HCT116 (cell line): Measurements from ENCODE around the gene PGRMC1. TPM values are rescaled to one million over a fixed set of nuclear protein-coding genes. Genes with fewer than 3 reads are reported as not detected.

Experiments used
- ATAC-seq: fragments of 200-7000 bp; cut with Tn5 transposase; 2 replicates; pipeline ENCODE4 v1.9.1; 2020; ENCODE audit warnings: mild to moderate bottlenecking, moderate library complexity
- BruUV-seq: library from RNA; stranded (reverse); fragments of 400-500 nt; replicated peaks from 2 replicates; lab custom pipeline; 2021; lab: Mats Ljungman, UMichigan
- CTCF ChIA-PET: fragments of 300-600 bp; sonication (Branson Sonifier 250); formaldehyde crosslinking; loops from one replicate; lab custom pipeline; 2021; ENCODE audit warnings: antibody characterized with exemption; lab: Charles Lee
- POLR2A ChIA-PET: fragments of 300-600, 350-600 bp; sonication (Branson Sonifier 250); formaldehyde crosslinking; loops from one replicate; lab custom pipeline; 2021; ENCODE audit warnings: antibody characterized with exemption; lab: Charles Lee
- RAD21 ChIA-PET, 2 experiments: fragments of 300-600 bp; sonication (Branson Sonifier 250); formaldehyde crosslinking; loops; one replicate each; lab custom pipeline; 2023; ENCODE audit warnings: low total read pairs in 2 of 2; ENCODE audit not compliant: uncharacterized antibody in 2 of 2, unreplicated experiment in 2 of 2, low non-redundant PET in 1 of 2; lab: Charles Lee
- DNase-seq: peaks from one replicate; pipeline ENCODE4 v3.0.0-alpha.2; 2010; ENCODE audit warnings: low read depth, low spot score
- H2AFZ ChIP-seq: fragments of 200-600 bp; shearing (Covaris generic), sonication (generic); 2 replicates; pipeline ENCODE4 v1.6.1; 2017; ENCODE audit warnings: low read depth, mixed run types, mixed read lengths, antibody characterized with exemption, low read length; ENCODE audit not compliant: poor library complexity, severe bottlenecking
- H3K27ac ChIP-seq: 2 replicates; pipeline ENCODE4 v1.5.1; 2012; ENCODE audit warnings: low read depth, low read length
- H3K27me3 ChIP-seq: fragments of 200-600 bp; sonication (generic); 2 replicates; pipeline ENCODE4 v1.6.1; 2016; ENCODE audit warnings: mixed run types, low read length, mixed read lengths; ENCODE audit not compliant: insufficient read depth
- H3K36me3 ChIP-seq, 2 experiments: fragments of 200-500 bp in 1 of 2; fragments of 200-600 bp in 1 of 2; sonication (Bioruptor generic) in 1 of 2; sonication (generic) in 1 of 2; 2 replicates each; pipeline versions ENCODE4 v1.5.1 to v1.6.1; 2014 to 2016; ENCODE audit warnings: low read length in 2 of 2, inconsistent platforms in 1 of 2, mixed read lengths in 1 of 2, mixed run types in 1 of 2; ENCODE audit not compliant: insufficient read depth in 2 of 2, control insufficient read depth in 1 of 2
- H3K4me1 ChIP-seq, 2 experiments: fragments of 200-600 bp in 1 of 2; sonication (generic) in 1 of 2; 2 replicates each; pipeline versions ENCODE4 v1.5.1 to v1.6.1; 2012 to 2017; ENCODE audit warnings: low read length in 2 of 2, inconsistent platforms in 1 of 2, mild to moderate bottlenecking in 1 of 2, mixed read lengths in 1 of 2, mixed run types in 1 of 2, moderate library complexity in 1 of 2; ENCODE audit not compliant: insufficient read depth in 2 of 2, control insufficient read depth in 1 of 2
- H3K4me2 ChIP-seq: fragments of 200-600 bp; sonication (generic); 2 replicates; pipeline ENCODE4 v1.6.1; 2017; ENCODE audit warnings: mixed run types, low read length, mixed read lengths
- H3K4me3 ChIP-seq, 2 experiments: fragments of 200-600 bp in 1 of 2; sonication (generic) in 1 of 2; replicated peaks in 1 of 2; 2 replicates each; pipeline ENCODE4 v1.5.1; 2011 to 2016; ENCODE audit warnings: low read length in 2 of 2, control low read depth in 1 of 2, low read depth in 1 of 2, mild to moderate bottlenecking in 1 of 2, mixed read lengths in 1 of 2, mixed run types in 1 of 2
- H3K79me2 ChIP-seq: fragments of 200-600 bp; sonication (generic); 2 replicates; pipeline ENCODE4 v1.6.1; 2017; ENCODE audit warnings: mild to moderate bottlenecking, mixed run types, low read length, moderate library complexity, mixed read lengths; ENCODE audit not compliant: insufficient read depth
- H3K9ac ChIP-seq: fragments of 200-600 bp; sonication (generic); 2 replicates; pipeline ENCODE4 v1.6.1; 2016; ENCODE audit warnings: low read length, mixed read lengths
- H3K9me2 ChIP-seq: fragments of 200-600 bp; sonication (generic), shearing (Covaris generic); 2 replicates; pipeline ENCODE4 v1.6.1; 2017; ENCODE audit warnings: mixed run types, mild to moderate bottlenecking, moderate library complexity; ENCODE audit not compliant: insufficient read depth
- H3K9me3 ChIP-seq, 2 experiments: fragments of 200-500 bp in 1 of 2; fragments of 200-600 bp in 1 of 2; sonication (Bioruptor generic) in 1 of 2; sonication (generic) in 1 of 2; 2 replicates each; pipeline ENCODE4 v1.6.1; 2014 to 2017; ENCODE audit warnings: low read length in 2 of 2, mixed read lengths in 2 of 2, inconsistent platforms in 1 of 2, low read depth in 1 of 2, mild to moderate bottlenecking in 1 of 2, mixed run types in 1 of 2, moderate library complexity in 1 of 2; ENCODE audit not compliant: control insufficient read depth in 1 of 2, insufficient read depth in 1 of 2
- H4K20me1 ChIP-seq: fragments of 200-600 bp; sonication (generic), shearing (Covaris generic); 2 replicates; pipeline ENCODE4 v1.6.1; 2017; ENCODE audit warnings: mixed run types, mild to moderate bottlenecking, moderate library complexity; ENCODE audit not compliant: insufficient read depth
- ATF3 ChIP-seq: IDR thresholded peaks from 2 replicates; pipeline ENCODE4 v1.6.1; 2012
- CBX3 ChIP-seq: IDR thresholded peaks from 2 replicates; pipeline ENCODE4 v1.6.1; 2012; ENCODE audit warnings: low read depth
- CTCF ChIP-seq, 3 experiments: fragments of 200-600 bp in 1 of 3; sonication (generic) in 1 of 3; IDR thresholded peaks in 2 of 3; conservative IDR thresholded peaks in 1 of 3; 2 replicates each; pipeline ENCODE4 v1.5.1; 2012 to 2017; ENCODE audit warnings: low read depth in 2 of 3, low read length in 2 of 3, antibody characterized with exemption in 1 of 3, borderline replicate concordance in 1 of 3, control low read depth in 1 of 3, mild to moderate bottlenecking in 1 of 3, mixed read lengths in 1 of 3, mixed run types in 1 of 3, moderate library complexity in 1 of 3; ENCODE audit not compliant: insufficient read depth in 1 of 3
- EGR1 ChIP-seq: IDR thresholded peaks from 2 replicates; pipeline ENCODE4 v1.6.1; 2012; ENCODE audit warnings: low read depth
- ELF1 ChIP-seq: IDR thresholded peaks from 2 replicates; pipeline ENCODE4 v1.6.1; 2012; ENCODE audit warnings: low read depth, borderline replicate concordance
- REST ChIP-seq: IDR thresholded peaks from 2 replicates; pipeline ENCODE4 v1.6.1; 2012; ENCODE audit warnings: low read depth
- SIN3A ChIP-seq: IDR thresholded peaks from 2 replicates; pipeline ENCODE4 v1.6.1; 2012; ENCODE audit warnings: low read depth
- SP1 ChIP-seq: IDR thresholded peaks from 2 replicates; pipeline ENCODE4 v1.6.1; 2012; ENCODE audit warnings: low read depth
- SRF ChIP-seq: IDR thresholded peaks from 2 replicates; pipeline ENCODE4 v1.6.1; 2012; ENCODE audit warnings: low read depth
- YY1 ChIP-seq: IDR thresholded peaks from 2 replicates; pipeline ENCODE4 v1.6.1; 2011; ENCODE audit warnings: low read length, low read depth, moderate library complexity, mild to moderate bottlenecking; ENCODE audit not compliant: insufficient replicate concordance; ENCODE audit errors: extremely low read depth
- ZBTB33 ChIP-seq: IDR thresholded peaks from 2 replicates; pipeline ENCODE4 v1.6.1; 2011; ENCODE audit warnings: mild to moderate bottlenecking, low read length, moderate library complexity; ENCODE audit not compliant: insufficient replicate concordance; ENCODE audit errors: extremely low read depth
- ZFX ChIP-seq: fragments of 450-650 bp; IDR thresholded peaks from 2 replicates; pipeline ENCODE4 v1.6.1; 2017
- intact Hi-C: fragments of 100-400 bp; cut with micrococcal nuclease; formaldehyde crosslinking; loops from 2 replicates; pipeline ENCODE4 v1.10.0; 2022
- total RNA-seq: library from RNA; stranded (reverse); gene quantifications from one replicate; pipeline ENCODE4 v1.2.1, GENCODE V29; 2021; ENCODE audit not compliant: unreplicated experiment

The PGRMC1 gene
- total RNA-seq, 1 experiment from 2014 or later = 81.6 TPM

- no TSS peak for BruUV-seq
- Histone ChIP-seq H3K9me3 (no peaks in the 10 kb centered on the region), H3K4me3 (no peak overlapping the region), H3K27me3 (no peaks in the 10 kb centered on the region), H3K9me2 (no peaks in the 10 kb centered on the region), H2AFZ (no peak overlapping the region), H3K79me2 (no peaks in the 10 kb centered on the region), H3K4me1 (no peaks in the 10 kb centered on the region), H3K27ac (no peak overlapping the region), H4K20me1 (no peaks in the 10 kb centered on the region), H3K9ac (no peak overlapping the region), H3K4me2 (no peak overlapping the region), H3K36me3 (peaks cover 0 to 4% of the 10 kb centered on the region in 2 experiments; a peak in 2 of 4 replicates)
- RAD21 ChIA-PET = no interaction called here
- DNase-seq (no peak), ATAC-seq (no peak)
- CTCF ChIA-PET = no interaction called here
- POLR2A ChIA-PET = interaction anchor here (0.7 kb wide), 1 partner anchor 15 kb away, joined by 3 read pairs; no protein-coding TSS in a partner anchor
- intact Hi-C loops = no loop called here
- no peak for TF ChIP-seq SIN3A
- TF ChIP-seq ATF3 = no peak
Observed at GRCh38 chrX:119247702-119248101, 11.6 kb downstream of the PGRMC1 start.

- H3K4me1 ChIP-seq = no peaks in the 10 kb centered on the region
- no peaks in the 10 kb centered on the region for H3K27me3 ChIP-seq
- no peaks in the 10 kb centered on the region for H4K20me1 ChIP-seq
- H3K4me3 ChIP-seq = no peak overlapping the region
- RAD21 ChIA-PET = no interaction called here
- DNase-seq = no peak
- no peak overlapping the region for H2AFZ ChIP-seq
- CTCF ChIA-PET = no interaction called here
- H3K36me3 ChIP-seq = no peaks in the 10 kb centered on the region
- H3K9me2 ChIP-seq = no peaks in the 10 kb centered on the region
- no peak overlapping the region for H3K4me2 ChIP-seq
- POLR2A ChIA-PET = no interaction called here
- intact Hi-C loops = no loop called here
- no peak for ATAC-seq
- H3K9ac ChIP-seq = no peak overlapping the region
- H3K79me2 ChIP-seq = no peaks in the 10 kb centered on the region
- no peak overlapping the region for H3K27ac ChIP-seq
- no TSS peak for BruUV-seq
- no peaks in the 10 kb centered on the region for H3K9me3 ChIP-seq
- TF ChIP-seq ZFX (no peak), EGR1 (no peak), REST (no peak), ELF1 (no peak), CTCF (IDR thresholded peaks at IDR 0.05 in 2 of 3, conservative IDR thresholded peaks at IDR 0.05 in 1 of 3; ENCODE audit: borderline replicate concordance in 1 of 3, insufficient read depth in 1 of 3, low read depth in 2 of 3, low read length in 2 of 3) (no peak), ZBTB33 (no peak), SRF (no peak), CBX3 (no peak), SIN3A (no peak), YY1 (no peak), ATF3 (no peak), SP1 (no peak)
Observed at GRCh38 chrX:119249891-119250290, 13.8 kb downstream of the PGRMC1 start.
